Activated CD4-positive, alpha-beta T cell treated with anti-CD3 and anti-CD28 coated beads for 24 hours (primary cell): ENCODE results near the gene BET1L.

ENCODE experiments used
- DNase-seq, 2 donors: peaks; one replicate each; pipeline ENCODE4 v3.0.0-alpha.2; 2020; ENCODE audit warnings: low read depth in 2 of 2

BET1L gene

GRCh38 chr11:210122-210802 lies 3.1 kb upstream of the BET1L start:
- DNase-seq = no peak

GRCh38 chr11:209275-210121 lies 2.3 kb upstream of the BET1L start:
- DNase-seq = no peak

DNA sequence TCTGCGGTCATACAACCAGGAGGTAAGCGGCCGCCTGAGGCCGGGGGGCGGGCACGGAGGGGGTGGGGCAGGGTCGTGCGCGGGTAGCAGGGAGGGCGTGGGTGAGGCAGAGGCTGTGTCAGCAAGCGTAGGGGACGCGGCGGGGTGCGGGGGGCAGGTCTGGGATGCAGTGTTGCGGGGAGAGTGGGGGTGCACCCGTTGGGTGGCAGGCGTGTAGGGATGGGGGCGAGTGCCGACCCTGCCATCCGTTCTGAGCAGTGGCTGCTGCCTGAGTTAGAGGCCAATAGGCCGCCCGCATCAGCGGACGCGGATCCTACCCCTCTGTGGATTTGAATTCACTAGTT lies 1.7 kb upstream of the BET1L start:
- DNase-seq = peak in 1 of 2 donors; percentile 21

GRCh38 chr11:208181-208916 lies 1.1 kb upstream of the BET1L start:
- DNase-seq = peak; percentile 71

DNA sequence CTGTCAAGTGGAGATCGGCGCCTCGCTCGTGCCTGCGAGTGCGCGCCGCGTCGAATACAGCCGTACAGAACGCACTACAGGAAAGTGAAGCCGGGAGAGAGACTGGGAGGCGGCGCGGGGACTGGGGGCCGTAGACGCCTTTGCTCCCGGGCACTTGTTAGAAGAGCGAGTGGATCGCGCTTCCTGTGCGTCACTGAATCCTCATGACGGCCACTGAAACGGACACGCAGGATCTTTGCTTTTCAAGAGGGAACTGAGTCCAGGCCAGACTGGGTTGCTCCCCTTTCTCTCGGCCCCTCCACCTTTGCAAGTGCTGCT lies 623 bp upstream of the BET1L start:
- no peak for DNase-seq

DNA sequence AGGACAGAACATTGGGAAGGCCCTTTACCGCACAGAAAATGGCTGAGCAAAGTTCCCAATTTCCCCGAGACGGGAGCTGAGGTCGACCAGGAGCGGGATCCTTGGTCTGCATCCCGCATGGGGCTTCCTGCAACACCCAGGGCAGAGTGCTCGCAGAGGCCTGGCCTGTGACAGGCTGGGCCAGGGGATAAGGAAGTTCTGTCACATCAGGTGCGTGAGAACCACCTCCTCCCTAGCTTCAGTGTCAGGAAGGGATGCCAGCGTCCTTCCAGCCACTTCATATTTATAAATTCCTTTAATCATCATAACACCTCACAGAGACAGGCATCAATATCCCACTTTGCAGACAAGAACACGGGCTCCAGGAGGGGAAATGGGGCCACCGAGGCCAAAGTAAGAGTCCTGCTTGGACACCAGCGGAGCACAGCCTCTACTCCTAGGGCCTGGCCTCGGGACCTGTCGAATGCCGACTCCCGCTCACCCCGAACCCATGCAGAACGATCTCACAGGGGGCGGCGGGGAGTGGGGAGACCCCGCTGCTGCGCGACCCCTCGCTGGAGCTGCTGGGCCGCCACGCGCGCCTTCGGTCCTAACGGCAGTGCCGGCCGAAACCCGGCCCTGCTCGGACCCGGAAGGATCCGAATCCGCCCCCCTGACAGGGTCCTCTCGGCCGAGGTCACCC lies 532 bp downstream of the BET1L start:
- DNase-seq = no peak

DNA sequence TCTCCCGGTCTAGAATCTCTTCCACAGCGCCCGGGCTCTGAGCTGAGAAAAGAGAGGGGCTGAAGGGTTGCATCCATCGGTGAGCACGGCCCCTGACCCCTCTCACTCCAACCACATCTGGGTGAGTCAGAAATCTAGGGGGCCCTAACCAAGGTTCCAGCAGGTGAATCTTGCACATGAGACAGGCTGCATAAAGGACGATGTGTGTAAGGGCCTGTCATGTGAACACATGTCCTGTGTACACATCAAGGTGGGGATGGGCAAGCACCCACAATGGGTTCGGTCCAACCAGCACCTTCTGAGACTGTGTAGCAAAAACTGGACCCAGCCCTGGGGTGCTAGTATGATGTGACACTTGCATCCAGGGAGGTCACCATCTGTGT lies 1.2 kb downstream of the BET1L start:
- DNase-seq = no peak

- no peak for DNase-seq
Observed at GRCh38 chr11:205221-206001, 1.8 kb downstream of the BET1L start.

GRCh38 chr11:204587-205109 lies 2.6 kb downstream of the BET1L start:
- DNase-seq = no peak

- DNase-seq = no peak
Observed at GRCh38 chr11:203945-204586, 3.1 kb downstream of the BET1L start.

DNA sequence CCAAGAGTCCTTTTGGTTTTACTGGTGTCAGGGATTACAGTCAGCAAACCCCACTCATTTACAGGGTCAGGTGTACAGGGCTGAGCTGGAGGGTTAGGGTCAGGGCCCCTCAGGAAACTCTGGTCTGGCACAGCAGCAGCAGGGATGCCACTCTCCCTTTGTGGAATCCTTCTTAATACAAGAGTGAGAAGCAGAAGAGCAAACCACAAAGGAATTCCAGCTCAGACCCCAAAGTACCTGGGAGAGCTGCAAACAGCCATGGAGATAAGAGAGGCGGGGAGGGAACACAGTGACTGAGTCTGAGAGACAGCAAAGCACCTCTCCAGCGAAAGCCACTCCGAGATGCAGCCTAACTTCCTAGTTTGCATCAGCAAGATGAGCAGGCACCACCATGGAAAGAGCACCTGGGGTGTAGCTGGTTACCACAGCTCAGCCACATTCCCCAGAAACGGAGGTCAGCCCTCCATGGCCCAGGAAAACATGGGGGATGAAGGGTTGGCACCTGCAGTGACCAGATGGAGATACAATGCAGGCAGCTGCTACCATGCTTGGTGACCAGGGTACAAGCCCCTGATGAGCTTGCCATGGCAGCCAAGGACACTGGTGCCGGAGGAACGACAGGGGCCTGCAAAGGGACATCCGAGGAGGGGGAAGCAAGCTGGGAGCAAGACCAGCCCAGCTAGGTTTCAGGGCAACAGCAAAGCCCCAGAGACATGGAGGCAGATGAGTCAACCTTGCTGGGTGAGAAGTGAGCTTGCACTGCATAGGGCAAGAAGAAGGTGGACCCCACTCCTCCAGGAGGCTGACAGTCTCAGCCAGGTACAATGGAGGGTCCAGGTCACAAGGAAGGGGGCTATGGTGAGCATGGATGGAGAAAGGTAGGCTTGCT lies 3.9 kb downstream of the BET1L start:
- no peak for DNase-seq

GRCh38 chr11:202490-202889 lies 4.7 kb downstream of the BET1L start:
- DNase-seq = no peak

DNA sequence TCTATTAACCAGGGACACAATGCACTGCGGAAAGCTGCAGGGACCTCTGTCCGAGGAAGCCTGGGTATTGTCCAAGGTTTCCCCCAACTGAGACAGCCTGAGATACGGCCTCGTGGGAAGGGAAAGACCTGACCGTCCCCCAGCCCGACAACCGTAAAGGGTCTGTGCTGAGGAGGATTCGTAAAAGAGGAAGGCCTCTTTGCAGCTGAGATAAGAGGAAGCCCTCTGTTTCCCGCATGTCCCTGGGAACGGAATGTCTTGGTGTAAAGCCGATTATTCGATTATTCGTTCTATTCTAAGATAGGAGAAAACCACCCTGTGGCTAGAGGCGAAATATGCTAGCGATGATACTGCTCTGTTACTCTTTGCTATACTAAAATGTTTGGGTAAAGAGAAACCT lies 5.2 kb downstream of the BET1L start:
- no peak for DNase-seq

DNA sequence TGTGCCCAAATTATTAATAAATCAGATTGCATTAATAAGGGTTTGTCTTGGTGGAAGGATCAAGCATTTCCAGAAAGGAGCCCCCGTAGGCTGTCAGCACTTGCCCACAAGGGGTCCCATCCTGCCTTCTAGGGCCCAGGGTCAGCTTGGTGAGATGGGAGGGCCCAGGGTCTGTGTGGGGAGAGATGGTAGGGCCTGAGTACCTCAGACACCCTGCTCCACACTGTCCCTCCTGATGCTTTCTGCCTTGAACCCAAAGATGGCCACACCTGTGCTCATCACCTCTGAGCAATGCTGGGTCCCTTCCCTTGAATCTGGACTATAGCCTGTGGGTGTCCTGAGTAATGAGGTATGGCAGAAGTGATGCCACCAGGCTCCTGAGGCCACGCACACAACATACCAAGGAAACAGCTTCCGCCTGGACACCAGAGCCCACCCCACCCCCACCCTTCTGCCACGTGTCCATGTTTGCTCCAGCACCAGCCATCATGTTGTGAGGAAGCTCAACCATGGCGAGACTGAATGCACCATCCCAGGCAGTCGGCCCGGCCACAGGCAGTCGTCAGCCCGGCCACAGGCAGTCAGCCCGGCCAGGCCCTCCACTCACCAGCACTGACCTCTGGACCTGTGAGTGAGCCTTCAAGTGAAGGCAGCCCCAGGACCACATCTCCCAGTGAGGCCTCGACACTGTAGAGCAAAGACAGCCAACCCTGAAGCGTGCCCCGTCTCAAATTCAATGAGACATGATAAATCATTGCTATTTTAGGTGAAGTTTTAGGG lies 6.8 kb downstream of the BET1L start:
- no peak for DNase-seq

GRCh38 chr11:199782-200181 lies 7.4 kb downstream of the BET1L start:
- DNase-seq = no peak

DNA sequence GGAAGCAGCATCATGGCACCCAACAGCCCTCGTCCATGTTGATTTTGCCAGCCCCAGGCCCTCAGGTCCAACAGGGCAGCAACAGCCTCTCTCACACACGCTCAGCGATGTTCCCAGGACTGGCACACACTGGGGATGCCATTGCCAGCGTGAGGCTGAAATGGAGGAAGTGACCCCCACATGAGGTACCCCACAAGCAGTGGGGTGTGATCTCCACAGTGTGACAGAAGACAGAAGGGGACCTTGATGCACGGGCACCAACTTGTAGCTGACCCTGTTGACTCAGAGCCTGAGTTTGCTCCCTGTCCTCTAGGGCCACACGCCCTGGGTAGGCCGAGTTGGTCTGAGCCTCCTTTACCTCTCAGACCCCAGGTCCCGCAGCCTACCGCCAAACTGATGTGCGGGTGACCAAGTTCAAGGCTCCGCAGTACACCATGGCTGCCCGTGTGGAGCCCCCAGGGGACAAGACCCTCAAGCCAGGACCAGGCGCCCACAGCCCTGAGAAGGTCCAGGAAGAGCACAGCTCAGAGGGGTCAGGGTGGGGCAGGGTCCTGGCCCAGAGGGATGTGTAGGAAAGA lies 8.1 kb downstream of the BET1L start:
- DNase-seq = no peak

DNA sequence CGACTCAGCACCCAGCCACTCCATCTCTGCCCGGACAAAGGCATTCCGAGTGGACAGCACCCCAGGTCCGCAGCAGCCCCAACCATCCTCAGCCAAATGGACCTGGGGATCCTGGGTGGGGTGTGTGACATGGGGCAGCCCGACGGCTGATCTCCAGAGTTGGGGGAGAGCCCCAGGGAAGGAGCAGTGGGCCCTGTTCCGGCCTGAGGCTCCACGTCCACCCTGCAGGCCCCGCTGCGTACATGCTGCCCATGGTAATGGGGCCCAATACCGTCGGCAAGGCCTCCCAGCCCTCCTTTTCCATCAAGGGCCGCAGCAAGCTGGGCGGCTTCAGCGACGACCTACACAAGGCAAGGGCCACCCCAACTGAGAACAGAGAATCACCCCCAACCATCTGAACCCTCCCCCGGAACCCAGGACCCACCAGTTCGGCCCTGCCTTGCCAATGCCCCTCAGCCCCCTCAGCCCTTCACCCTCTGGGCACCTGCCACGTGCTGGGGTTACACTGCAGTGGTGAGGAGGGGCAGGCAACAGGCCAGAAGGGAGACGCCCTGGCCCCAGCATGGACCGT lies 8.9 kb downstream of the BET1L start:
- no peak for DNase-seq

DNA sequence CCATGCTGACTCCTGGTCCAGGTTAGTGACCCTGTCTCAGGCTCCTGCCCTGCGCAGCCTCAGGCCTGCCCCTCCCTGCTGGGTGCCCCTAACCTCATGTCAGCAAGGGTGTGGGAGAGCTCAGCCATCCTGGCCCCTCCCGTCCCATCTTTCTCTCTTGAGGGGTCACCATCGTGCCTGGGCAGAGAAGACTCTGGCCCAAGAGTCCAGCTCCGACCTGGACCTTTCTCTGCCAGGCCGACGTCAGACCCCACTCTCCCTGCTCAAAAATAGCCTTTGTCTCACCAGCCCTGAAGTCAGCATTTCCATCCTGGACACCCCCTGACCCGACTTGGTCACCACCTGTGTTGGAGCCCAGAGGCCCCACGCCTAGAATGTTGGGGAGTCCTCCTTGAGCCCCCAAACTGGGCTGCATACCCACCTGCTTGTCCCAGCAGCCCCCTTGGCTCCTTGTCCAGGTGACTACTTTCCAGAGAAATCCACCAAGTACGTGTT lies 9.4 kb downstream of the BET1L start:
- DNase-seq = no peak
